Measurements from ENCODE around the gene GNPAT.

Gene GNPAT

DNA sequence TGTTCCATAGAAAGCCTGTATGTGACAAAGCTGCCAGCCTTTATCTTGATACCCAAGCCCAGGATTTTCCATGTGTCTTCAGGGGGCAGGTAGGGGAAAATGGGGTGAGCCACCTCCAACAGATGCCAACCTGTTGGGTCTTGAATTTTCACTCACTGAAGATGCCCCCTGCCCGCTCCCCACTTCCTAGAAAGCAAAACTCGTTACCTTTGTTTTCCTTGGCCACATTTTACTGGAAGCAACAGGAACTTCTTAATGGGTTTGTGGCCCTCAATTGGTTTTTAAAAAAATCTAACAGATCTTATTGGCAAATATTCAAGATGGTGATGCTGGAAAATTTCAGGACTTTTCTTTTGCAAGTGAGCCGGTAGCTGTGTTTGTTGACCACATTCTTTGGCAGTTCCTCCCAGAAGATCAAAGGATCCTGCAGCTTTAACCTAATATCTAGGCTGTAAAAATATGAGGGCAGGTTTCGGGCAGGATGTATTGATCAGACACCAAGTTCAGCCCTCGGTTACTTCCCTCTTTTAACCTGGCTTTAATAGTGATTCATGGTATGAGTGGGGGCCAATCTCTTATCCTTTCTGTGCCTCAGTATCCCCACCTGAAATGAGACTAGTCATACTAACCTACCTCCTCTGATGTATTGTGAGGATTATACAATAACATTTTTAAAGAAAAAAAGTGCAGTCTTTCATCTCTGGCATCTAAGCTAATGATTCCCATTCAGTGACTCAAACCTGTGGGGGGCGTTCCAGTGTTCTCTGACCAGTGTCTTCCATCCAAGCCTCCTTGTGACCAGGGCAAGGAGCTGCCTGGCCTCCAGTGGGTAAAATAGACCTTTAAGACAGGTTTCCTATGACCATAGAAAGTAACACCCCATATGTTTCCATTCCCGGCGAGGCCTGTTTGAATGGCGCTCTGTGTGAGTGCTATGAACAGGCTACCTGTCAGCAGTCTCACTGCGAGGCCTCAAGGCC lies 21.3 kb upstream of the GNPAT start:
- DNase-seq (ENCODE audit: low read depth), result no peak
- in situ Hi-C loops (cut with HindIII; ENCODE audit: low sequenced_read_pairs), result loop anchor here (25.0 kb wide), 2 partner anchors 282 to 432 kb away; no protein-coding TSS in a partner anchor
- TF ChIP-seq, protein P1, sequence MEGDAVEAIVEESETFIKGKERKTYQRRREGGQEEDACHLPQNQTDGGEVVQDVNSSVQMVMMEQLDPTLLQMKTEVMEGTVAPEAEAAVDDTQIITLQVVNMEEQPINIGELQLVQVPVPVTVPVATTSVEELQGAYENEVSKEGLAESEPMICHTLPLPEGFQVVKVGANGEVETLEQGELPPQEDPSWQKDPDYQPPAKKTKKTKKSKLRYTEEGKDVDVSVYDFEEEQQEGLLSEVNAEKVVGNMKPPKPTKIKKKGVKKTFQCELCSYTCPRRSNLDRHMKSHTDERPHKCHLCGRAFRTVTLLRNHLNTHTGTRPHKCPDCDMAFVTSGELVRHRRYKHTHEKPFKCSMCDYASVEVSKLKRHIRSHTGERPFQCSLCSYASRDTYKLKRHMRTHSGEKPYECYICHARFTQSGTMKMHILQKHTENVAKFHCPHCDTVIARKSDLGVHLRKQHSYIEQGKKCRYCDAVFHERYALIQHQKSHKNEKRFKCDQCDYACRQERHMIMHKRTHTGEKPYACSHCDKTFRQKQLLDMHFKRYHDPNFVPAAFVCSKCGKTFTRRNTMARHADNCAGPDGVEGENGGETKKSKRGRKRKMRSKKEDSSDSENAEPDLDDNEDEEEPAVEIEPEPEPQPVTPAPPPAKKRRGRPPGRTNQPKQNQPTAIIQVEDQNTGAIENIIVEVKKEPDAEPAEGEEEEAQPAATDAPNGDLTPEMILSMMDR (IDR thresholded peaks at IDR 0.05; ENCODE audit: low read depth, low read length, missing control alignments), result no peak
- no peak overlapping the region for H3K4me3 ChIP-seq (ENCODE audit: low read depth, low read length)

DNA sequence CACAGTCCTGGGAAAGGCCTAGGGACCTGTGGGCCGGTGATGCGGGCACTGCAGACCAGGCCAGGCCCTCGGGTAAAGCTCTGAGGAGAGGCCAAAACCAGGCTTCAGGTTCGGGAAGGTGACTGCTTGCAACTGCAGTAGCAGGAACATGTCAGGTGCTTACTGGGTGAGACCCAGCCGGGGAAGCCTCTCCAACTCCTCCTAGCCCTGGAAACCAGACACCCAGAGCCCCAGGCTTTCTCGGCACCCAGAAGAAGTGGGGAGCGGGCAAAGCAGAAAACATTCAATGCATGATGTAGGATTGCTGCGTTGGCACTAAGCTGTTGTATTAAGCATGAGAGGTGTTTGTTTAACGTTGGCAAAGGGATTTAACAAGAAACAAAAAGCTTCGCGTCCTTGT lies 20.2 kb upstream of the GNPAT start:
- TF ChIP-seq, protein P1 (IDR thresholded peaks at IDR 0.05; ENCODE audit: low read depth, low read length, missing control alignments), result no peak
- H3K4me3 ChIP-seq (ENCODE audit: low read depth, low read length), result no peak overlapping the region
- DNase-seq (ENCODE audit: low read depth), result no peak

DNA sequence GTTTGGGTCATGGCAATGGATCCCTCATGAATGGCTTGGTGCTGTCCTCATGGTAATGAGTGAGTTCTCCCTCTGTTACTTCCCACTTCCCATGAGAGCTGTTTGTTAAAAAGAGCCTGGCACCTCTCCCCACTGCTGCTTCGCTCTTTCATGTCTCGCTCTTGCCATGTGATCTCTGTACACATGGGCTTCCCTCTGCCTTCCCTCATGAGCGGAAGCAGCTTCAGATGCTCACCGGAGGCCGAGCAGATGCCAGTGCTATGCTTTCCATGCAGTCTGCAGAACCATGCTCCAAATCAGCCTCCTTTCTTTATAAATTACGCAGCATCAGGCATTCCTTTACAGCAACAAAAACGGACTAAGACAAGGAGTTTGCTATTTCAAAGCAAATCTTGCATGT lies 14.9 kb upstream of the GNPAT start:
- TF ChIP-seq, protein P1 (IDR thresholded peaks at IDR 0.05; ENCODE audit: low read depth, low read length, missing control alignments), result no peak
- no peak overlapping the region for H3K4me3 ChIP-seq (ENCODE audit: low read depth, low read length)
- no peak for DNase-seq (ENCODE audit: low read depth)
- in situ Hi-C loops (cut with HindIII; ENCODE audit: low sequenced_read_pairs), result no loop called here

More for the DNA sequence above, 20.2 kb upstream of the GNPAT start:
- in situ Hi-C loops (cut with HindIII; ENCODE audit: low sequenced_read_pairs), result loop anchor here (25.0 kb wide), 2 partner anchors 284 to 434 kb away; no protein-coding TSS in a partner anchor

DNA sequence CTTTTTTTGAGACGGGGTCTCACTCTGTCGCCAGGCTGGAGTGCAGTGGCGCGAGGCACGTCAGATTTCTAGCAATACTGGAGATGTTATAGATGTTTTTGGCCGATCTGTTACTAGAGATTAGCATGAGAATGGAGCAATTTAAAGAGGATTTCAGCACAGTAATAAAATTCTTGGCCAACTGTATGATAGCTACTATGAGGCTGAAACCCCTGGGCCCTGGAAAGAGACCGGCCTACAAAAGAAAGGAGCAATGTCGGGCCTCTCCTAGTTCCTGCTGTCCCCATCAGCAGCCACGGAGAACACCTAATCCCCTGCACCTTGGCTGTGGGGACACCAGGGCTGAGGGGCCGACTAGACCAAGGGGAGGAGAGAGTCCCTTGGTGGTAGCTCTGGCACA lies 9.5 kb upstream of the GNPAT start:
- no peak overlapping the region for H3K4me3 ChIP-seq (ENCODE audit: low read depth, low read length)
- TF ChIP-seq, protein P1 (IDR thresholded peaks at IDR 0.05; ENCODE audit: low read depth, low read length, missing control alignments), result no peak
- DNase-seq (ENCODE audit: low read depth), result no peak
- in situ Hi-C loops (cut with HindIII; ENCODE audit: low sequenced_read_pairs), result no loop called here

DNA sequence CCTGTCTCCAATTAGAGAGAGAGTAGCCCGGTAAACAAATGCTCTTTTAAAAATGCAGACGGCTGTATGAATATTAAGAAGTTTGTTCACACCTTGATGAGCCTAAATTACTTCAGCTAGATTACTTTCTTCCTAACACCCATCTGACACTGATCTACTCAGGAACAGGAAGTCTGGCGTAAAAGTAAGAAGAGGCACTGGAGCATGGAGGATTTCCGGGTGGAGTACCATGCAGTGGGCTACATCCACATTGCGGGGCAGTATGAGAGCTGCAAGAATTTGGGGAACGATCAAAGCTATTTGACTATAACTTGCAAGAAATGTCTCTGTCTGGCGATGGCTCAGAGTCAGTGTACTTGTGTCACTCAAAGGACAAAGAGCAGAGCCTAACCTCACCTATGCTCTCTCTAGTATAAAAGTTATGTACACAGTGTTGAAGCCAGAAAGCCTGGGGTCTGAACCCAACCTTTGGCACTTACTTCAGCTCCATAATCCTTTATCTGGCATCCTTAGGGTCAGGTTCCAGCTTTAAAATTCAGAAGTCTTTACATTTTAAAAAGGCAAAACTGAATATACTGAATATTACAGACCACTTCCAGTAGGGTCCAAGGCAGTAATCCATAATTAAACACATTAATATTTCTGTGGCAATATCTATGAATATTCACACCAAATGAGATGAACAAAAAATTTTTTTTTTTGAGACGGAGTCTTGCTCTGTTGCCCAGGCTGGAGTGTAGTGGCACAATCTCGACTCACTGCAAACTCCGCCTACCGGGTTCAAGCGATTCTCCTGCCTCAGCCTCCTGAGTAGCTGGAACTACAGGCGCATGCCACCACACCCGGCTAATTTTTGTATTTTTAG lies 7.9 kb upstream of the GNPAT start:
- no peak overlapping the region for H3K4me3 ChIP-seq (ENCODE audit: low read depth, low read length)
- no peak for DNase-seq (ENCODE audit: low read depth)
- in situ Hi-C loops (cut with HindIII; ENCODE audit: low sequenced_read_pairs), result no loop called here
- TF ChIP-seq, protein P1 (IDR thresholded peaks at IDR 0.05; ENCODE audit: low read depth, low read length, missing control alignments), result no peak

DNA sequence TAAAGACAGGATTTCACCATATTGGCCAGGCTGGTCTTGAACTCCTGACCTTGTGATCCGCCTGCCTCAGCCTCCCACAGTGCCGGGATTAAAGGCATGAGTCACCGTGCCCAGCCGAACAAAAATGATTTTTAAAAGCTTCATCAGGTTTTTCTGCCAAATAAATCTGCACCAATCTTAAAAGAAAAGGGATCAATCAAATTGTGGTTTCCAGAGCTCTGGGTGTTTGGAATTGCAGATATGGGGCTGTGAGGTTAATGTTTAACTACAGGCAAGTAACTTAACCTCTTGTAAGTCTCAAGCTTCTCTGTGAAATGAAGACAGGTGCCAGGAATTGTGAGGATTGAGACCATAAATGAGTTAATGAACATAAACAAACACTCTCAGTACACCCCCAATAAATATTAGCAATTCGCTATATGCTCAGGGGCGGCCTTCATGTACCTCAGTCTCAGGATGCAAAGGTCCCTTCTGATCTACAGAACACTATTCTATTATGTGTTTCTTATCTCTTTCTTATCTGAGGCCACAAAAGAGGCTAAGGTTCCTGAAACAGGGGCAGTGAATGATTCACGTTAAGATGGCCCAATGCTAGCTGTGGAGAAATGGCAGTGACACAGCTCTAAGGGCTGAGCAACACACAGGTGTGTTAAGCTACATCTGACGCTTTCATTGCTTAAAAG lies 7.1 kb upstream of the GNPAT start:
- H3K4me3 ChIP-seq (ENCODE audit: low read depth, low read length), result no peak overlapping the region
- in situ Hi-C loops (cut with HindIII; ENCODE audit: low sequenced_read_pairs), result no loop called here
- DNase-seq (ENCODE audit: low read depth), result no peak
- TF ChIP-seq, protein P1 (IDR thresholded peaks at IDR 0.05; ENCODE audit: low read depth, low read length, missing control alignments), result no peak
